ENCODE measurements around the gene VAC14. TPM values are rescaled to one million over a fixed set of nuclear protein-coding genes. Genes with fewer than 3 reads are reported as not detected.

The VAC14 gene
- total RNA-seq, 3 donors from 2014 or later, result 32.3 to 35.1 (median 32.8) TPM

- no peak for TF ChIP-seq CTCF (IDR thresholded peaks at IDR 0.05)
- H3K4me1 ChIP-seq (ENCODE audit: low read depth), result no peaks in the 10 kb centered on the region
- DNase-seq (peak in 1 of 3 donors; percentile 48), ATAC-seq (peak; percentile 35)
- H3K36me3 ChIP-seq (ENCODE audit: low read depth), result no peaks in the 10 kb centered on the region
- H3K4me3 ChIP-seq, result no peak overlapping the region
- no peaks in the 10 kb centered on the region for H3K9me3 ChIP-seq
- intact Hi-C loops (cut with DNase I, micrococcal nuclease), result no loop called here
Observed at GRCh38 chr16:70725912-70726828, 74.8 kb downstream of the VAC14 start.

- ATAC-seq, result peak; percentile 15
- Histone ChIP-seq H3K4me3 (no peak overlapping the region), H3K9me3 (no peaks in the 10 kb centered on the region), H3K36me3 (ENCODE audit: low read depth) (no peaks in the 10 kb centered on the region), H3K4me1 (ENCODE audit: low read depth) (no peaks in the 10 kb centered on the region)
- intact Hi-C loops (cut with DNase I, micrococcal nuclease), result no loop called here
- TF ChIP-seq CTCF (IDR thresholded peaks at IDR 0.05), result no peak
- DNase-seq, result no peak
Observed at GRCh38 chr16:70725024-70725911, 75.7 kb downstream of the VAC14 start.

GRCh38 chr16:70724146-70725023, 76.6 kb downstream of the VAC14 start:
- no peak for DNase-seq
- H3K4me3 ChIP-seq, result no peak overlapping the region
- ATAC-seq, result no peak
- no peaks in the 10 kb centered on the region for H3K9me3 ChIP-seq
- H3K36me3 ChIP-seq (ENCODE audit: low read depth), result no peaks in the 10 kb centered on the region
- intact Hi-C loops (cut with DNase I, micrococcal nuclease), result no loop called here
- TF ChIP-seq CTCF (IDR thresholded peaks at IDR 0.05), result no peak
- no peaks in the 10 kb centered on the region for H3K4me1 ChIP-seq (ENCODE audit: low read depth)

GRCh38 chr16:70723740-70724145, 77.2 kb downstream of the VAC14 start:
- DNase-seq (no peak), ATAC-seq (no peak)
- TF ChIP-seq CTCF (IDR thresholded peaks at IDR 0.05), result no peak
- H3K36me3 ChIP-seq (ENCODE audit: low read depth), result no peaks in the 10 kb centered on the region
- no peaks in the 10 kb centered on the region for H3K9me3 ChIP-seq
- intact Hi-C loops (cut with DNase I, micrococcal nuclease), result no loop called here
- H3K4me1 ChIP-seq (ENCODE audit: low read depth), result no peaks in the 10 kb centered on the region
- H3K4me3 ChIP-seq, result no peak overlapping the region

Measured in mucosa of descending colon (tissue), 3 donors.